ENCODE results near the gene EEFSEC.

The EEFSEC gene

DNA sequence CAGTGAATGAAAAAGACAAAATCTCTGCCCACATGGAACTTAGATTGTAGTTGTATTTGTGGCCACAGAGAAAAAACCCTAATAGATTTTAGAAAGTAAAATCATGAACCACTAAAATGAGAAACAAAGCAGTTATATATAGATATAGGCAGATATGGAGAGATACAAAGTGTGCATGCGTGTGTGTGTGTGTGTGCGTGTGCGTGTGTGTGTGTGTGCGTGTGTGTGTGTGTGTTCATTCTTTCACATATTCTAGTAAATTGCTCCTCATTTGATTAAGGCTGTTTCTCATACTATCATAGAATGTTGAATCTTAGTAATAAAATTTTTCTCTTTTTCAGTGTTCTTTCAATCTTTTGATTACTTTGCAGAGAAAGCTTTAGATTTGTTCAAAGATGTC lies 194.8 kb downstream of the EEFSEC start:
- no peaks in the 10 kb centered on the region for H3K79me2 ChIP-seq (ENCODE audit: low read length)
- H3K27me3 ChIP-seq (ENCODE audit: low read depth, low read length), result no peaks in the 10 kb centered on the region
- TF ChIP-seq EZH2phosphoT487 (IDR thresholded peaks at IDR 0.05; ENCODE audit: low read depth) (no peak), CTCF (IDR thresholded peaks at IDR 0.05; ENCODE audit: low read depth, low read length) (no peak)
- H2AFZ ChIP-seq (ENCODE audit: low read depth, low read length), result no peak overlapping the region
- no peak overlapping the region for H3K27ac ChIP-seq (ENCODE audit: low read length)
- H3K9me3 ChIP-seq (ENCODE audit: insufficient read depth, low read length), result no peaks in the 10 kb centered on the region
- no peak overlapping the region for H3K4me3 ChIP-seq (ENCODE audit: low read length)
- H3K36me3 ChIP-seq (replicated peaks; ENCODE audit: low read depth, low read length), result no peaks in the 10 kb centered on the region
- no peaks in the 10 kb centered on the region for H4K20me1 ChIP-seq (ENCODE audit: insufficient read depth, low read length)
- peaks cover 8% of the 10 kb centered on the region; the same call in 1 of the 2 replicates for H3K4me1 ChIP-seq (ENCODE audit: low read length)
- no peak overlapping the region for H3K4me2 ChIP-seq (ENCODE audit: low read length)
- H3K9ac ChIP-seq (ENCODE audit: low read length), result no peak overlapping the region

DNA sequence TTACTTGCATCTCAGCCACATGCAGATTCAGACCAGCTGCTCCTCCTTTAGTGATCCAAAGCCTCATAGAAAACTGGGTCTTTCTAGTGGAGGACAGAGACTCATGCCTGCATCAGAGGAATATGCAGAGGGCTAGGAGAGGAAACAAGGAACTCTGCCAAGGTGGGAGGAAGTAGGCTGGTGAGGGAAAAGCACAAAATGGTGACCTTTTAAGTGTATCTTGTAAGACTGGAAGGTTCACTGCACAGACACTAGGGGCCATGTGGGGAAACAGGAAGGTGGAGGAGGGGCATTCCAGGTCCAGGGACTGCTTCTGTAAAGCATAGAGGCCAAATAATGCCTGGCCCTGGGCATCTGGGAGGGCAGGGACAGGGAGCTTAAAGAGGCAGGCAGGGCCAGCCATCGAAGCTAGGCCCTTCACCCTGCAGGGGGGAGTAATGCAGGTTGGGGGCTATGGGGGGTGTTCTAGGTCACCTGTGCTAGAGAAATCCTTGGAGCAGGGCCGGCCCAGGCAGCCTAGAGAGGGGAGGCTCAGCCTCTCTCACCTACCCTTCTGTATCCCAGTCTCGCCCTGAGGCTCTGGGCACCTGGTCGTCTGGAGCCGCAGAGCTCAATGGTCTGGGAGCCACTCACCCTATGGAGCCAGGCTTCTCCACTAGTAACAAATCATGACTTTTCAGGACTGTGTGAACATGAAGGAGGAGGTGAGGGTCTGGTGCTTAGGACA lies 195.7 kb downstream of the EEFSEC start:
- Histone ChIP-seq H3K4me2 (ENCODE audit: low read length) (no peak overlapping the region), H3K4me3 (ENCODE audit: low read length) (no peak overlapping the region), H3K27me3 (ENCODE audit: low read depth, low read length) (no peaks in the 10 kb centered on the region), H3K27ac (ENCODE audit: low read length) (no peak overlapping the region), H3K79me2 (ENCODE audit: low read length) (no peaks in the 10 kb centered on the region), H3K4me1 (ENCODE audit: low read length) (peaks cover 8% of the 10 kb centered on the region; the same call in 1 of the 2 replicates), H2AFZ (ENCODE audit: low read depth, low read length) (no peak overlapping the region), H3K9ac (ENCODE audit: low read length) (no peak overlapping the region), H3K9me3 (ENCODE audit: insufficient read depth, low read length) (no peaks in the 10 kb centered on the region), H4K20me1 (ENCODE audit: insufficient read depth, low read length) (no peaks in the 10 kb centered on the region), H3K36me3 (replicated peaks; ENCODE audit: low read depth, low read length) (no peaks in the 10 kb centered on the region)
- TF ChIP-seq EZH2phosphoT487 (IDR thresholded peaks at IDR 0.05; ENCODE audit: low read depth), result no peak

GRCh38 chr3:128349963-128350599 lies 196.8 kb downstream of the EEFSEC start:
- H4K20me1 ChIP-seq (ENCODE audit: insufficient read depth, low read length), result no peaks in the 10 kb centered on the region
- H3K9ac ChIP-seq (ENCODE audit: low read length), result no peak overlapping the region
- H2AFZ ChIP-seq (ENCODE audit: low read depth, low read length), result no peak overlapping the region
- no peak overlapping the region for H3K4me3 ChIP-seq (ENCODE audit: low read length)
- no peak overlapping the region for H3K27ac ChIP-seq (ENCODE audit: low read length)
- no peaks in the 10 kb centered on the region for H3K36me3 ChIP-seq (replicated peaks; ENCODE audit: low read depth, low read length)
- H3K4me1 ChIP-seq (ENCODE audit: low read length), result peaks cover 8% of the 10 kb centered on the region; the same call in 1 of the 2 replicates
- H3K27me3 ChIP-seq (ENCODE audit: low read depth, low read length), result no peaks in the 10 kb centered on the region
- TF ChIP-seq EZH2phosphoT487 (IDR thresholded peaks at IDR 0.05; ENCODE audit: low read depth) (no peak), CTCF (IDR thresholded peaks at IDR 0.05; ENCODE audit: low read depth, low read length) (no peak)
- H3K79me2 ChIP-seq (ENCODE audit: low read length), result no peaks in the 10 kb centered on the region
- H3K4me2 ChIP-seq (ENCODE audit: low read length), result no peak overlapping the region
- H3K9me3 ChIP-seq (ENCODE audit: insufficient read depth, low read length), result no peaks in the 10 kb centered on the region

- H3K9ac ChIP-seq (ENCODE audit: low read length), result no peak overlapping the region
- H3K27me3 ChIP-seq (ENCODE audit: low read depth, low read length), result no peaks in the 10 kb centered on the region
- H3K4me2 ChIP-seq (ENCODE audit: low read length), result no peak overlapping the region
- 0 out of 2 replicates have a peak, but pooled peaks cover under 1% of the 10 kb centered on the region for H4K20me1 ChIP-seq (ENCODE audit: insufficient read depth, low read length)
- no peak for TF ChIP-seq EZH2phosphoT487 (IDR thresholded peaks at IDR 0.05; ENCODE audit: low read depth)
- no peak for TF ChIP-seq CTCF (IDR thresholded peaks at IDR 0.05; ENCODE audit: low read depth, low read length)
- H2AFZ ChIP-seq (ENCODE audit: low read depth, low read length), result no peak overlapping the region
- H3K79me2 ChIP-seq (ENCODE audit: low read length), result no peaks in the 10 kb centered on the region
- H3K9me3 ChIP-seq (ENCODE audit: insufficient read depth, low read length), result no peaks in the 10 kb centered on the region
- no peak overlapping the region for H3K4me3 ChIP-seq (ENCODE audit: low read length)
- H3K36me3 ChIP-seq (replicated peaks; ENCODE audit: low read depth, low read length), result no peaks in the 10 kb centered on the region
- H3K27ac ChIP-seq (ENCODE audit: low read length), result no peak overlapping the region
- peaks cover 8% of the 10 kb centered on the region; the same call in 1 of the 2 replicates for H3K4me1 ChIP-seq (ENCODE audit: low read length)
These were observed 198.3 kb downstream of the EEFSEC start for GRCh38 chr3:128351546-128351945.

Data from OCI-LY3 (cell line).